M059J (cell line): ENCODE data around the gene KATNAL1. TPM values are rescaled to one million over a fixed set of nuclear protein-coding genes. Genes with fewer than 3 reads are reported as not detected.

Source experiments
- DNase-seq: peaks from one replicate; pipeline ENCODE4 v3.0.0-alpha.2; 2012; ENCODE audit warnings: low read depth
- total RNA-seq: library from RNA; depleted of rRNA; stranded (reverse); fragments of >200 nt; shearing (Covaris generic); gene quantifications from 2 replicates; pipeline ENCODE4 v1.2.3, GENCODE V29; 2014; rRNA removed

KATNAL1 gene
- total RNA-seq, 1 experiment from 2014 or later = 28.2 TPM

DNA sequence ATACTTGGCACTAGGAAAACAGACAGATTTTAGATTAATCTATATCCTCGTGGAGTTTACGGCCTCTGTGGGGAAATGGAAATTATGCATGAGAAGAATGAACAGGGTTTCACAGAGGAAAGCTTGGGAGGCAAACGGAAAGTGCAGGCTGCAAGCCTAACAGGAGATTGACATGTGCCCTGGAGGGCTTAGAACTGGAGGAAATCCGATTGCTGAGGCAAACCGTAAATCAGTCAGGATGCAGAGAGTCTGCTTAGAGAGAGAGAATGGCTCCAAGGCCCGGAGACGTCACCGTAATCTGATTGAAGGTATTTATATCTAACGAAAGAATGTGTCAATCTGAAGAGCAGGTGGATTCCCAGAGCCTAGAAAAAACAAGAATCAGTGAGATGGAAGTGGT lies 143.2 kb downstream of the KATNAL1 start:
- no peak for DNase-seq

DNA sequence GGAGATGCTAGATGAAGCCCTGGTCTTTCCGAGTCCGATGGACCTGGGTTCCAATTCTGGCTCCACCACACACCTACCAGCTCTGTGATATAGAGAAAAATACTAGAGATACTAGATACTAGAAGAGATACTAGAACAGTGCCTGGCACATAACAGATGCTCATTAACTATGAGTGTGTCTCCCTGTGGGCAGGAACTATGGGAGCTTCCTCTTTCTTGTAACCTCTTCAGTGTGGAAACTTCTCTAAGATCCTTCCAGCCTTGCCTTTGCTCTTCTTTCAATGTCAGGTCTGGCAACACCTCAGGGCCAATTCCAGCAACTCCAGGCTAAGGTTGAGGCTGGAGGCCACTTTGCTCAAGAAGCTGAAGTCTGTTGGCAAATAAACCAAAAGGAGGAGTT lies 143.9 kb downstream of the KATNAL1 start:
- DNase-seq = no peak

GRCh38 chr13:30159446-30159839 lies 147.9 kb downstream of the KATNAL1 start:
- DNase-seq = peak; percentile 92

- peak; percentile 88 for DNase-seq
Measured at GRCh38 chr13:30158774-30159445, 148.4 kb downstream of the KATNAL1 start.

DNA sequence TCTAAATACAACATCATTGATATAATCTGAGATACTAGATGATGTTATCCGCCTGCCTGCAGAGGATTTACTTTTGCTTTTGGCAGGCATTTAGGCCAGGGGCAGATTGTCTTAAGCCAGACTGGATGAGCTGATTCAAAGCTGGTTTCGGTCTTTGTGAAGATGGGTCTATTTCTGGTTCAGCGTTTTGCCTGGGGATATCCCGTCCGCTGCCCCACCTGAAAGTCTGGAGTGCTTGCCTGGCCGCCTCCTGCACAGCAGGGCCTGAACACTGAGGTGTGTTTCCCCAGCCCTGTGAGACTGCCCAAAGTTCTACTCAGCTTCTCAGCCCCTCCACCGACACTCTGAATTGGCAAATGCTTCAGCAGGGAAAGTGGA lies 149.7 kb downstream of the KATNAL1 start:
- no peak for DNase-seq

- DNase-seq = no peak
Measured at GRCh38 chr13:30156826-30157615, 150.3 kb downstream of the KATNAL1 start.

DNA sequence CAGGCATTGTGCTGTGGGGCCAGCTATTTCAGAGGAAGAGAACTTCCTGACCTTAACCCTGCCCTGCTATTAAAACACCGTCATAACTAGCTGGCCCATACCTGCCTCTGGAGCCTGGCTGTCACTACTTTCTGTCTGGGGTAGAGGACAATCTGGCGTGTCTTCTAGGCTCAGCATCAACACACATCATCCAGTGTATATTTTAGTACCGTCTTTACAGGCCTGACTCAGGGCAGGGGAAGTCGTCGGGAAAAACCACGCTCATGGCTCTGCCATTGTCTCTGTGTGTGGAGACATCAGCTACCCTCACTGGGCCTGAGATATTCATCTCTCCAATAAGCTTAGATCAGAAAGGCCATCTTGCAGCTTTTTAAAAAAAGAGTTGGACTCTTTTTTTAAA lies 151.1 kb downstream of the KATNAL1 start:
- peak; percentile 59 for DNase-seq

DNA sequence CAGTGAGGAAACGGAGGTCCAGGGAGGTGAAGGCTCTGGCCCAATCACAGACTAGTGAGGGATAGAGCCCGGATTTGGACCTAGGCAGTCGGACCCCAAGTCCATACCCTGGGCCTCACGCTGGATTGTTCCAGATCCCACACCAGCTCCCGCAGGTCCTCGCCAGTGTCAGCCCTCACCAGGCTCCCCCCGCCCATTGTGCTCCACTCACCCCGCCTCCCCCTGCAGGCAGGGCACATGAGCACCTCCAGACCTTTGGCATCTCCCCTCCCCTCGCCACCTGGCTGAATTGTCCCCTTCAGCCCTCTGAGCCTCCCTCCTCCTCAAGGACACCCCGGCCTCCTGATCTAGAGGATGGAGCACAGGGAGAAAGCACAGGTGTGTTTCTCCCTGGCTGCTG lies 152.4 kb downstream of the KATNAL1 start:
- no peak for DNase-seq

DNA sequence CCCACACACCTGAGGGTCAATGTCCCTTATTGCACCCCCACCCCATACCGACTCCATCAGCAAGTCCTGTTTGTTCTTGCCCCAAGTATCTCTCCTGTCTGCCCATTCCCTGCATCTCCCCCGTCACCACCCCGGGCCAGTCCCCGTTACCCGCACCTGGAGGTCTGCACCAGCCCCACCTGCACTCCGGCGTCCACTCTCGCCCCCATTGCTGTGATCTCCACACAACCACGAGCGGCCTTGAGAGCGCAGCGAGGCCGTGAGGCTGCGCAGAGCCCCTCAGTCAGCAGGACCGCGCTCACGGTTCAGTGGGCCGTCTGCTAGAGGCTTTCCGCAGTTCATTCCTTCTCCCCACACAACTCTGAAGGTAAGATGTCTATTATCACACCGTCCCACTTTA lies 152.8 kb downstream of the KATNAL1 start:
- DNase-seq = no peak

DNA sequence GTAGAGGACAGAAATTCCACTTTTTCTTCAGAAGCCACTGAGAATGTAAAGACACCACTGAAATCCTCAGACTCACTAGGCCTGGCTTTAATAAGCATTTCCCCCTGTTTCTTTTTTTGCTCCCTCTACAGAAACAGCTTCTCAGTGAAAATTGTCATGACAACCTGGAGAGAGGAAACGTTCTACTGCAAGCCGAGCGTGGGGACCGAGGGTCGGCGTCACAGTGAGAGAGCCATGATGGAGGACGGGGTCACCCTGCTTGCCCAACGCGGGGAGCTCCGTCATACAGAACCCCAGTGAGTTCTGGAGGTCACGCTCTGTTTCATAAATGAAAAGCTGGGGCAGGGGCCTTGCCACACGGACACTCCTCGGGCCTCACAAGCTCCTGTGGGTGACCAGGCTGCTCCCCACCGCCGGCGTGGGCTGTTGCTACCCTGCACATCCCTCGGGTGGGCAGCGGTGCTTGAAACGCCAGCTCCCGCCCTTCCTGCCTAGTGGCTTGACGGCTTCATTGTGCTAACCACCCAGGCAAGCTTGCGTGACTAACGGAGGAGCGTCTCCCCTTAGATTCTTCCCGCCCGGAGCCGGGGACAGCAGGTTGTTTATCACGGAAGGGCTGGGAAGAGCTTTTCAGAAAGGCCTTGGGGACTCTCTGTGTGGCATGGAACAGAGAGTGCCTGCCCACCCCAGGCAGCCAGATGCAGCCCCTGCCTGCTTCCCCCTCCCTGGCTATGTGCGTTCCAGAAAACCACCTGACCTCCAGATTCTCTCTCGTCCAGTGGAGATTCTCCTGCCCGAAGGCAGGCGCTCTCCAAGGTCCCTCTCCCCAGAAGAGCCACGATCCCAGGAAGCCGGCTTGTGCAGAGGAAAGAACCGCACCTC lies 153.6 kb downstream of the KATNAL1 start:
- no peak for DNase-seq

Other genes starting within 250 kb of the KATNAL1 start
- gene UBE2L5, start 114.9 kb upstream of the KATNAL1 start, total RNA-seq = not detected in 2 replicates
- 610 and 697 TPM in 2 replicates for gene HMGB1, start 158.4 kb upstream of the KATNAL1 start, total RNA-seq